Liver (tissue), 9 donors: Measurements from ENCODE around the gene FN3K. TPM values are rescaled to one million over a fixed set of nuclear protein-coding genes. Genes with fewer than 3 reads are reported as not detected.
A peak's percentile ranks its signal among the peaks of the same experiment; 100 is the strongest.

Experiments
- DNase-seq: peaks from one replicate; pipeline ENCODE4 v3.0.0-alpha.2; 2017; ENCODE audit warnings: low spot score
- H3K27ac ChIP-seq, 2 donors: one replicate each; pipeline ENCODE4 v1.7.0; 2013; ENCODE audit warnings: inconsistent platforms in 2 of 2, low read length in 2 of 2, control low read depth in 1 of 2, low read depth in 1 of 2, mild to moderate bottlenecking in 1 of 2
- H3K27me3 ChIP-seq, 4 donors: one replicate each; pipeline versions ENCODE4 v1.6.1 to v1.7.0; 2013; ENCODE audit warnings: low read length in 3 of 4, inconsistent platforms in 1 of 4, mild to moderate bottlenecking in 1 of 4, moderate library complexity in 1 of 4; ENCODE audit not compliant: control insufficient read depth in 4 of 4, insufficient read depth in 4 of 4
- H3K36me3 ChIP-seq, 4 donors: one replicate each; pipeline versions ENCODE4 v1.6.1 to v1.7.0; 2013; ENCODE audit warnings: low read length in 3 of 4, mild to moderate bottlenecking in 3 of 4, low read depth in 1 of 4, moderate library complexity in 1 of 4; ENCODE audit not compliant: control insufficient read depth in 4 of 4, insufficient read depth in 3 of 4
- H3K4me1 ChIP-seq, 4 donors: one replicate each; pipeline versions ENCODE4 v1.6.1 to v1.7.0; 2013; ENCODE audit warnings: low read length in 3 of 4, mild to moderate bottlenecking in 3 of 4, moderate library complexity in 1 of 4; ENCODE audit not compliant: control insufficient read depth in 4 of 4, insufficient read depth in 4 of 4
- H3K4me3 ChIP-seq, 3 donors: one replicate each; pipeline versions ENCODE4 v1.6.1 to v1.7.0; 2013; ENCODE audit warnings: low read length in 3 of 3, control low read depth in 1 of 3, low read depth in 1 of 3, mild to moderate bottlenecking in 1 of 3
- H3K9ac ChIP-seq, 2 donors: one replicate each; pipeline ENCODE4 v1.7.0; 2013; ENCODE audit warnings: low read length in 2 of 2, mild to moderate bottlenecking in 2 of 2, moderate library complexity in 2 of 2, control low read depth in 1 of 2, low read depth in 1 of 2
- H3K9me3 ChIP-seq, 4 donors: one replicate each; pipeline versions ENCODE4 v1.6.1 to v1.7.0; 2013; ENCODE audit warnings: low read length in 3 of 4; ENCODE audit not compliant: control insufficient read depth in 4 of 4
- ATF3 ChIP-seq: IDR thresholded peaks from 2 replicates; pipeline ENCODE4 v1.6.1; 2016; ENCODE audit warnings: antibody characterized with exemption
- CTCF ChIP-seq: fragments of 150-350 bp; IDR thresholded peaks from 2 replicates; pipeline ENCODE4 v1.5.1; 2017; ENCODE audit warnings: improper control_type of control experiment, low read depth, low read length; ENCODE audit not compliant: missing input control
- EGR1 ChIP-seq, 2 donors: IDR thresholded peaks; 2 replicates each; pipeline ENCODE4 v1.6.1; 2016 to 2018; ENCODE audit warnings: antibody characterized with exemption in 2 of 2, low read depth in 2 of 2
- FOXA1 ChIP-seq: IDR thresholded peaks from 2 replicates; pipeline ENCODE4 v1.6.1; 2016; ENCODE audit warnings: antibody characterized with exemption
- FOXA2 ChIP-seq: IDR thresholded peaks from 2 replicates; pipeline ENCODE4 v1.6.1; 2016; ENCODE audit warnings: antibody characterized with exemption
- GABPA ChIP-seq, 2 donors: IDR thresholded peaks in 1 of 2; conservative IDR thresholded peaks in 1 of 2; 2 replicates each; pipeline ENCODE4 v1.6.1; 2016; ENCODE audit warnings: antibody characterized with exemption in 2 of 2, mild to moderate bottlenecking in 1 of 2, moderate library complexity in 1 of 2
- HNF4A ChIP-seq, 2 donors: conservative IDR thresholded peaks; 2 replicates each; pipeline ENCODE4 v1.6.1; 2016; ENCODE audit warnings: antibody characterized with exemption in 2 of 2, mild to moderate bottlenecking in 2 of 2
- HNF4G ChIP-seq: IDR thresholded peaks from 2 replicates; pipeline ENCODE4 v1.6.1; 2016; ENCODE audit warnings: antibody characterized with exemption
- JUND ChIP-seq, 2 donors: IDR thresholded peaks; 2 replicates each; pipeline ENCODE4 v1.6.1; 2016; ENCODE audit warnings: antibody characterized with exemption in 2 of 2
- MAX ChIP-seq: IDR thresholded peaks from 2 replicates; pipeline ENCODE4 v1.6.1; 2016; ENCODE audit warnings: antibody characterized with exemption
- NR2F2 ChIP-seq: IDR thresholded peaks from 2 replicates; pipeline ENCODE4 v1.6.1; 2016; ENCODE audit warnings: antibody characterized with exemption
- RAD21 ChIP-seq, 2 donors: IDR thresholded peaks; 2 replicates each; pipeline ENCODE4 v1.6.1; 2016; ENCODE audit warnings: antibody characterized with exemption in 2 of 2, mild to moderate bottlenecking in 2 of 2
- REST ChIP-seq: IDR thresholded peaks from 2 replicates; pipeline ENCODE4 v1.6.1; 2016; ENCODE audit warnings: antibody characterized with exemption, mild to moderate bottlenecking
- RXRA ChIP-seq, 2 donors: IDR thresholded peaks; 2 replicates each; pipeline ENCODE4 v1.6.1; 2017 to 2018; ENCODE audit warnings: antibody characterized with exemption in 2 of 2, mild to moderate bottlenecking in 1 of 2
- SP1 ChIP-seq: IDR thresholded peaks from 2 replicates; pipeline ENCODE4 v1.6.1; 2018; ENCODE audit warnings: antibody characterized with exemption, mild to moderate bottlenecking
- TAF1 ChIP-seq: conservative IDR thresholded peaks from 2 replicates; pipeline ENCODE4 v1.6.1; 2016; ENCODE audit warnings: antibody characterized with exemption, mild to moderate bottlenecking
- YY1 ChIP-seq: IDR thresholded peaks from 2 replicates; pipeline ENCODE4 v1.6.1; 2016; ENCODE audit warnings: antibody characterized with exemption, mild to moderate bottlenecking
- ZBTB33 ChIP-seq: IDR thresholded peaks from 2 replicates; pipeline ENCODE4 v1.6.1; 2016; ENCODE audit warnings: antibody characterized with exemption
- WGBS: extraction: QIAGEN DNeasy Blood & Tissue Kit; methylation state at CpG from one replicate; pipeline ENCODE4 v1.1.7; 2013; 5-methylcytosine and 5-hydroxymethylcytosine counted together
- polyA plus RNA-seq, 2 donors: library from polyadenylated mRNA; stranded (reverse) in 1 of 2; unstranded in 1 of 2; fragments of 200-250 nt in 1 of 2; fragments of >200 nt in 1 of 2; fragmentation: Nextera tagmentation in 1 of 2; extraction: Ambion mirVana in 1 of 2; gene quantifications; one replicate each; pipeline versions ENCODE4 v1.2.1 to v1.2.3, GENCODE V29; 2013 to 2015
- total RNA-seq, 2 donors: library from RNA; depleted of rRNA; stranded (reverse); fragments of >200 nt; gene quantifications; one replicate each; pipeline ENCODE4 v1.2.3, GENCODE V29; 2014
- donor health status: healthy.
- donor health status: healthy.
- donor health status: healthy.
- donor health status: healthy.
- donor health status: healthy.

FN3K gene
- total and polyA plus RNA-seq, 4 donors = 18.4 to 28.7 (median 22.9) TPM

- Histone ChIP-seq H3K27ac (peak within 1 kb of the TSS; percentile 93 to 94), H3K27me3 (no peaks in the 10 kb centered on the region), H3K9me3 (no peaks in the 10 kb centered on the region), H3K9ac (peak within 1 kb of the TSS; percentile 52 to 64), H3K4me3 (peak within 1 kb of the TSS; percentile 71 to 96 (median 87)), H3K4me1 (peaks cover 5 to 13% (median 8%) of the 10 kb centered on the region in 4 donors), H3K36me3 (no peaks in the 10 kb centered on the region)
- under 1% methylated on average over 112 of the region's 114 CpGs for WGBS
- no peak for TF ChIP-seq NR2F2
- no peak for TF ChIP-seq EGR1 (IDR thresholded peaks at IDR 0.05; ENCODE audit: low read depth in 2 of 2)
- no peak for TF ChIP-seq RXRA (IDR thresholded peaks at IDR 0.05)
- TF ChIP-seq REST = no peak
- TF ChIP-seq ATF3 = no peak
- no peak for TF ChIP-seq GABPA (IDR thresholded peaks at IDR 0.05 in 1 of 2, conservative IDR thresholded peaks at IDR 0.05 in 1 of 2)
- TF ChIP-seq HNF4A (conservative IDR thresholded peaks at IDR 0.05) = no peak
- no peak for TF ChIP-seq CTCF
- TF ChIP-seq JUND (IDR thresholded peaks at IDR 0.05) = no peak
- TF ChIP-seq RAD21 (IDR thresholded peaks at IDR 0.05) = peak in 1 of 2 donors; percentile 27
- TF ChIP-seq ZBTB33 = no peak
- TF ChIP-seq FOXA2 = no peak
- TF ChIP-seq TAF1 = no peak
- peak; percentile 14 for TF ChIP-seq YY1
- TF ChIP-seq MAX = no peak
- no peak for TF ChIP-seq HNF4G
- TF ChIP-seq SP1 = peak; percentile 59
- no peak for TF ChIP-seq FOXA1
- DNase-seq = peak; percentile 88
Observed at GRCh38 chr17:82751571-82752370, 16.4 kb downstream of the FN3K start, which contains the start of gene TBCD. Gene TBCD, plus strand, starts transcription at chr17:82752065. Its CDS starts 129 bp downstream, at chr17:82752194.
